Prostate gland (tissue), 2 donors: ENCODE data around the gene SLC6A2.

Experiments used
- CTCF ChIP-seq, 4 experiments: fragments of 200-600 bp in 2 of 4; fragments of 450-650 bp in 2 of 4; sonication (generic) in 2 of 4; IDR thresholded peaks; 1 replicate in 3 of 4; 2 replicates in 1 of 4; pipeline ENCODE4 v1.5.1; 2016 to 2019; ENCODE audit warnings: antibody characterized with exemption in 4 of 4, mild to moderate bottlenecking in 2 of 4, moderate library complexity in 2 of 4
- POLR2A ChIP-seq: fragments of 450-650 bp; IDR thresholded peaks from one replicate; pipeline ENCODE4 v1.6.1; 2016; ENCODE audit warnings: antibody characterized with exemption, mild to moderate bottlenecking
- POLR2AphosphoS5 ChIP-seq: sonication (generic); formaldehyde crosslinking; IDR thresholded peaks from one replicate; pipeline ENCODE4 v1.6.1; 2017; ENCODE audit warnings: antibody characterized with exemption

GRCh38 chr16:55660828-55661227, 5.0 kb downstream of the SLC6A2 start:
- TF ChIP-seq CTCF (IDR thresholded peaks at IDR 0.05) = no peak
- no peak for TF ChIP-seq POLR2A
- no peak for TF ChIP-seq POLR2AphosphoS5
